ACHN (cell line): ENCODE data around the gene TM9SF2.

Source experiments
- DNase-seq: peaks from one replicate; pipeline ENCODE4 v3.0.0-alpha.2; 2015
- in situ Hi-C: cut with HindIII; loops from 2 replicates; pipeline ENCODE4 v1.10.0; 2017; ENCODE audit warnings: low sequenced_read_pairs, low pct_ligation_motif_present, low pct_unique_long_range_greater_than_20kb

Gene TM9SF2

DNA sequence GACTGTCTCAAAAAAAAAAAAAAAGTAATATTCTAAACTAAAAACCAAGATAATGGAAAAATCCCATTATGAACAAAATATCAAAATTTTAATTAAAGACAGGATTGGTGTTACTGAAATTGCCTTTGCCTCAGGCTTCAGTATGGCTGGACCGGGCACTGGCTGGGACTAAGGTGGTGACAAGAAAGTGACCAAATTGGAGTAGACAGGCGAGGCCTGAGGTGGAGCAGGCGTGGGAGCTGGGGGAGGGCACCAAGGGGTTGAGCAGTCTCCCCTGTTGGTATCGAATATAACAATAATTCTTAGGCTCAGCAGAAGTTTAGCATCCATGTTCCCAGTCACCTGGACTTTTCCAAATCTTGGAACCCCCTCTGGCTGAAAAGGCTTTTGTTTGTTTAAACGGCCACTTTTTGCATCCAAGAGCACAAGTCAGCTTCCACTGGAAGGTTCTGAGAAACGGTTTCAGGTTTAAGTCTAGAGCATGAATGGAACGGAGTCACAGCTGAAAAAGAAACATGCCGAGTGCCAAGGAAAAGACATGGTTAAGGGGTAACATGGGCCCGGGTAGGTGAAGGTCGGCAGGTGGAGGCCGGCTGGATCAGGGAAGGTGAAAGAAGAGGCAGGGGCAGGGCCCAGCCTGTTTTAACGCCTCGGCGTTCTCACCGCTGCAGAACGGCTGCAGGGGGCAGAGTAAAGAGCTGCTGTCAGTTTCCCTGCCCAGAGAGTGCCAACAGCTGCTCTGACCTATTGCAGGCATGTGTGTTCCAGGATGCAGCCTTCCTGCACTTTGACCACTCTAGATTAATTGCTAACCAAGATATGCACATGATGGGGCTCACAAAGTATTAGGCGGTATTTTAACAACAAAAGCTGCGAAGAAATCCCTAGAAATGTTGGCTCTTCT, 104.4 kb downstream of the TM9SF2 start:
- in situ Hi-C loops: no loop called here
- peak; percentile 56 for DNase-seq

DNA sequence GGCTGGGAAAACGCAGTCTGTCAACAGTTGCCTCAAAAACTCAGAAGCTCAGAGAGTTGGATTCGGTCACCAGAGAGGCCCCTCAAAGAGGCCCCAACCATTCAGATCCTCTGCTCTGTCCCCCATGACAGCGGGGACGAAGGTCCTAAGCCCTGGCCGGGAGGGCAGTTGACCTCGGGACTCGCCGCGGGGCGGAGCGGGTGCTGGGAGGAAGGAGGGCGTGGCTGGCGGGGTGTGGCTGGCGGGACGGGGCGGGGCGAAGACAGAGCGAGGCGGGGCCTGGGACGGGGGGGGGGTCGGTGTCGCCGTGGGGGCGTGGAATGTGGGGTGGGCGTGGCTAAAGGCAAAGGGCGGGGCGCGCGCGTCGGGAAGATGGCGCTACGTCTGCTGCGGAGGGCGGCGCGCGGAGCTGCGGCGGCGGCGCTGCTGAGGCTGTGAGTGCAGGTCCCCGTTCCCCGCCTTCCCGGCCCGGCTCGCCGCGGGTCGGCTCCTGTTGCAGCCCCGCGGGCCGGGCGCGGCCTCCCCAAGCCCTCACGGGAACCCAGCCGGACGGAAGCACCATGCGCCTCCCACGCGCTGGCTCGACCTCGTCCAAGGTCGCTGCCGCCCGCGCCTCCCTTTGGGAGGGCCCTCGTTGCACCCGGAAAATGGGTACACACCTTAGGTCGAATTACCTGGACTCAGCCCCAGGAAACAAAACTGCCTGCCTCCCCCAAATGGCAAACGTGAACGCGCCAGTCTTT, 105.2 kb downstream of the TM9SF2 start, which contains the start of gene CLYBL:
TSS of gene CLYBL (plus strand) at position 367 of the 743 bp plus-strand sequence.
- DNase-seq: peak; percentile 74

DNA sequence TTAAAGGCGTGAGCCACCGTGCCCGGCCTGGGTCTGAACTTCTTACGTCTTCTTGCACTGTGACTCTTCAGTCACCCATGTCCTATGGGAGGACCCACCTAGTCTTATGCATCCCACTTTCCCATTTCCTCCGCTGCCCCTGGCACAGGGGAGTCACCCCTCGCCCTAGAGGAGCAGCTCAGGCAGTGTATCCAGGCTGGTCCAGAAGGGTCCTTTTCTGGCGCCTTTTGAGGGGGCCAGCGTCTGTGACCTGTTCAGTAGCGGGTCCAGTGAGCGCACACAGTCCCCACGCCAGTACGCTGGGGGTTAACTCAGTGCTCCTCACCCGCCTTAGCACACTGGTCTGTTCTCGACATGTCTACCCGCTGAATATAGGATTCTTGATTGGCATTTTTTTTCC, 107.1 kb downstream of the TM9SF2 start:
- no peak for DNase-seq
- in situ Hi-C loops: no loop called here

More for the DNA sequence above, 105.2 kb downstream of the TM9SF2 start, which contains the start of gene CLYBL:
- in situ Hi-C loops: no loop called here

DNA sequence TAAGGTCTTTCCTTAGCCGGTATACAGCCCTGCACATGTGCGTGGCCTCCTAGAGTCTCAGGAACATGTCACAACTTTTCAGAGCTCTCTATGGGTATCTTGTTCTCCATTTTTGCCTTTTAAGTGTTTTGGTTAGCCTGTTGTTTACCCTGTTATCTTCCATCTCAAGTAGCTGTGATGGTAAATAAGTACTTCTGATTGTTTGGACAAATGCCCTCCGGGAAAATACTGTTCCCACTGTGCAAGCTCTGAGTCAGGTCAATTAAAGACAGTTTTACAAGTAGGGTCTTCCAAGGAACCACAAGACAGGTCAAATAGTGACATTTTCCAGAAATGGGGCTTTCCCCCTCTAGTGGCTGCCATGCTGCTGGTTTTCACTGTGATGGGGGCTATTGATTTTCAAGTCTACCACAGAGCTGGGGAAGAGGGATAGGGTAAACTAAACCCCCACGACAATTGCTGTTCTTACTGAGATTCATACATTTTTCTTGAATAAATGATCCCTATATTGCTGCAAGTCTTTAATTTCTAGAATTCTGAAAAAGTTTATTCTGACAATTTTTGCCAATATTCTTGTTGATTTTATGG, 109.5 kb downstream of the TM9SF2 start:
- in situ Hi-C loops: no loop called here
- no peak for DNase-seq
